A549 (cell line): Measurements from ENCODE around the gene CCDC63. TPM values are rescaled to one million over a fixed set of nuclear protein-coding genes. Genes with fewer than 3 reads are reported as not detected.

Experiments
- ATAC-seq, 2 experiments: fragments of 200-7000 bp in 1 of 2; fragments of >200 bp in 1 of 2; cut with Nextera tagmentation in 1 of 2; cut with Tn5 transposase in 1 of 2; 3 replicates each; pipeline versions ENCODE4 v1.8.0 to v1.9.1; 2018 to 2020; ENCODE audit warnings: mild to moderate bottlenecking in 1 of 2, moderate library complexity in 1 of 2
- CTCF ChIA-PET: fragments of 300-600 bp; sonication (Branson Sonifier 250); formaldehyde crosslinking; extraction: SDS; loops from one replicate; lab custom pipeline; 2021; ENCODE audit warnings: antibody characterized with exemption, inconsistent platforms; lab: Yijun Ruan, JAX
- POLR2A ChIA-PET: fragments of 350-600 bp; formaldehyde crosslinking; extraction: SDS; loops from one replicate; lab custom pipeline; 2021; ENCODE audit warnings: antibody characterized with exemption, inconsistent platforms; lab: Yijun Ruan, JAX
- DNase-seq, 2 experiments: peaks; one replicate each; pipeline versions ENCODE4 v3.0.0 to v3.0.0-alpha.2; 2011 to 2016; ENCODE audit warnings: low read depth in 1 of 2, low spot score in 1 of 2
- FAIRE-seq: peaks from 2 replicates; lab custom pipeline; 2011; peaks lifted over from hg19 to GRCh38; lab: Jason Lieb, UNC
- H3K27ac ChIP-seq, 2 experiments: fragments of >200 bp; sonication (Bioruptor Twin); formaldehyde crosslinking; 3 replicates each; pipeline ENCODE4 v1.5.1; 2016 to 2017
- H3K4me1 ChIP-seq: fragments of >200 bp; sonication (Bioruptor Twin); formaldehyde crosslinking; 3 replicates; pipeline ENCODE4 v1.6.1; 2016
- H3K4me2 ChIP-seq: fragments of >200 bp; sonication (Bioruptor Twin); formaldehyde crosslinking; 3 replicates; pipeline ENCODE4 v1.6.1; 2016
- H3K4me3 ChIP-seq: fragments of >200 bp; sonication (Bioruptor Twin); formaldehyde crosslinking; 3 replicates; pipeline ENCODE4 v1.5.1; 2016
- H3K9me3 ChIP-seq: fragments of >200 bp; sonication (Bioruptor Twin); formaldehyde crosslinking; 3 replicates; pipeline ENCODE4 v1.6.1; 2016
- CBX2 ChIP-seq: fragments of 200-600 bp; sonication (generic); IDR thresholded peaks from 2 replicates; pipeline ENCODE4 v1.6.1; 2016; ENCODE audit warnings: low read depth, mild to moderate bottlenecking, borderline replicate concordance
- CBX8 ChIP-seq: fragments of 200-600 bp; sonication (generic); IDR thresholded peaks from 2 replicates; pipeline ENCODE4 v1.6.1; 2016
- CEBPB ChIP-seq, 2 experiments: fragments of >200 bp in 1 of 2; sonication (Bioruptor Twin) in 1 of 2; formaldehyde crosslinking in 1 of 2; IDR thresholded peaks; 2 replicates each; pipeline ENCODE4 v1.6.1; 2012 to 2016
- CHD4 ChIP-seq: fragments of 200-600 bp; sonication (generic); IDR thresholded peaks from 2 replicates; pipeline ENCODE4 v1.6.1; 2016; ENCODE audit warnings: antibody characterized with exemption, mild to moderate bottlenecking, borderline replicate concordance
- EHMT2 ChIP-seq: fragments of 200-600 bp; sonication (generic); IDR thresholded peaks from 2 replicates; pipeline ENCODE4 v1.6.1; 2016; ENCODE audit warnings: antibody characterized with exemption, low read depth, mild to moderate bottlenecking, moderate library complexity
- FOSB ChIP-seq: fragments of 250-450 bp; sonication (Bioruptor Pico); IDR thresholded peaks from 2 replicates; pipeline ENCODE4 v1.5.0; 2020; ENCODE audit warnings: mild to moderate bottlenecking, moderate library complexity
- GATA3 ChIP-seq: IDR thresholded peaks from 2 replicates; pipeline ENCODE4 v1.6.1; 2012; ENCODE audit warnings: borderline replicate concordance
- HOXA7 ChIP-seq: fragments of 250-450 bp; sonication (Bioruptor Pico); IDR thresholded peaks from 2 replicates; pipeline ENCODE4 v1.5.0; 2020; ENCODE audit warnings: mild to moderate bottlenecking, moderate library complexity
- KDM1A ChIP-seq: fragments of 200-600 bp; sonication (generic); IDR thresholded peaks from 2 replicates; pipeline ENCODE4 v1.6.1; 2016; ENCODE audit warnings: low read depth, mild to moderate bottlenecking
- MAZ ChIP-seq: fragments of 150-350 bp; IDR thresholded peaks from 2 replicates; pipeline ENCODE4 v1.6.1; 2014; ENCODE audit warnings: antibody characterized with exemption, low read depth, low read length, borderline replicate concordance
- NFE2L2 ChIP-seq: fragments of 150-350 bp; conservative IDR thresholded peaks from 2 replicates; pipeline ENCODE4 v1.6.1; 2014; ENCODE audit warnings: low read length
- NPAS2 ChIP-seq: fragments of 250-450 bp; sonication (Bioruptor Pico); IDR thresholded peaks from 2 replicates; pipeline ENCODE4 v1.8.0; 2022; ENCODE audit warnings: mild to moderate bottlenecking, moderate library complexity, borderline replicate concordance
- NR3C1 ChIP-seq: fragments of >200 bp; sonication (Bioruptor Twin); formaldehyde crosslinking; IDR thresholded peaks from 3 replicates; pipeline ENCODE4 v1.6.1; 2017
- PHF8 ChIP-seq: fragments of 200-600 bp; sonication (generic); IDR thresholded peaks from 2 replicates; pipeline ENCODE4 v1.6.1; 2016; ENCODE audit warnings: low read depth, mild to moderate bottlenecking, antibody characterized with exemption, moderate library complexity, borderline replicate concordance
- POLR2AphosphoS2 ChIP-seq: conservative IDR thresholded peaks from 2 replicates; pipeline ENCODE4 v1.6.1; 2012; ENCODE audit warnings: low read length, improper control_type of control experiment, inconsistent platforms
- RFX5 ChIP-seq: fragments of 450-650 bp; IDR thresholded peaks from 2 replicates; pipeline ENCODE4 v1.7.1; 2014; ENCODE audit warnings: antibody characterized with exemption, mild to moderate bottlenecking, moderate library complexity
- ZC3H11A ChIP-seq: fragments of 450-650 bp; IDR thresholded peaks from 2 replicates; pipeline ENCODE4 v1.6.1; 2014; ENCODE audit warnings: antibody characterized with exemption, mild to moderate bottlenecking
- ZFP36 ChIP-seq: fragments of 450-650 bp; IDR thresholded peaks from 2 replicates; pipeline ENCODE4 v1.6.1; 2014; ENCODE audit warnings: borderline replicate concordance; ENCODE audit not compliant: partially characterized antibody
- WGBS: methylation state at CpG from one replicate; pipeline ENCODE4 v1.1.6; 2017; ENCODE audit errors: missing lambda C conversion rate; 5-methylcytosine and 5-hydroxymethylcytosine counted together
- polyA plus RNA-seq, 4 experiments: library from polyadenylated mRNA; depleted of rRNA in 3 of 4; stranded (reverse); fragments of >200 nt; fragmentation: RNase III in 1 of 4; extraction: RNeasy Plus Mini Kit Qiagen cat#74134 plus additional on column Dnase treatment in 1 of 4; gene quantifications; 2 replicates in 3 of 4; 3 replicates in 1 of 4; pipeline ENCODE4 v1.2.3, GENCODE V29; 2011 to 2017
- TF ChIP-seq, protein P1 (sequence below): fragments of >200 bp; sonication (Bioruptor Twin); formaldehyde crosslinking; IDR thresholded peaks from 3 replicates; pipeline ENCODE4 v1.5.1; 2016
- TF ChIP-seq, protein P2 (sequence below): fragments of 200-600 bp; sonication (generic); IDR thresholded peaks from 2 replicates; pipeline ENCODE4 v1.6.1; 2016; ENCODE audit warnings: antibody characterized with exemption, mild to moderate bottlenecking, moderate library complexity
- TF ChIP-seq, protein P3 (sequence below): fragments of 250-450 bp; sonication (Bioruptor Pico); IDR thresholded peaks from 2 replicates; pipeline ENCODE4 v1.5.0; 2020; ENCODE audit warnings: low read depth, mild to moderate bottlenecking, moderate library complexity
- TF ChIP-seq, protein P4 (sequence below): fragments of 450-650 bp; IDR thresholded peaks from 2 replicates; pipeline ENCODE4 v1.6.1; 2014; ENCODE audit warnings: antibody characterized with exemption

The CCDC63 gene
- polyA plus RNA-seq, 2 of the 4 experiments (the other 2 are of a cell fraction), result 0.04 TPM; not detected in 1

DNA sequence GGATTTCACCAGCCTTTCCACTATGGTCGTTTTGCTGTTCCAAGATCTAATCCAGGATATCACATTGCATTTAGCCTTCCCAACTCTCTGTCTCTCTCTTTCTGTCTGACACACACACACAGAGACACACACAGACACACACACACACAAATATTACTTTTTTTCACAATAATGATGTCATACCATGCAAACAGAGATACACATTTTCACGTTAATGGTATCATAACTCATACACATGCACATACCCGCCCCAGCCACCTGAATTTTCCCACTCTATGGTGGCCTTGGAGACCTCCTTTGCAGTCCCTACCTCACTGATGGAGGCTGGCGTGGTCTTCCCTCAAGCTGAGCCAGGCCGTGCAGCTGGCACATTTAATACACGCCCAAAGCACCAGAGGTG is 80.8 kb downstream of the CCDC63 start:
- no peak for DNase-seq
- ChIA-PET CTCF (interaction anchor here (2.6 kb wide), 1 partner anchor 32 kb away, joined by 10 read pairs; no protein-coding TSS in a partner anchor), POLR2A (no interaction called here)
- peaks cover 8% of the 10 kb centered on the region; the same call in 2 of the 3 replicates for H3K4me1 ChIP-seq
- no peak overlapping the region for H3K27ac ChIP-seq
- WGBS, result 53% methylated on average over 6 of the region's 6 CpGs
- FAIRE-seq, result no peak
- TF ChIP-seq CBX8 (no peak), ZFP36 (no peak), CHD4 (no peak), EHMT2 (no peak), PHF8 (no peak), NR3C1 (no peak), CEBPB (IDR thresholded peaks at IDR 0.05) (no peak), KDM1A (no peak), FOSB (no peak), MAZ (no peak), GATA3 (no peak)
- TF ChIP-seq, protein P1, sequence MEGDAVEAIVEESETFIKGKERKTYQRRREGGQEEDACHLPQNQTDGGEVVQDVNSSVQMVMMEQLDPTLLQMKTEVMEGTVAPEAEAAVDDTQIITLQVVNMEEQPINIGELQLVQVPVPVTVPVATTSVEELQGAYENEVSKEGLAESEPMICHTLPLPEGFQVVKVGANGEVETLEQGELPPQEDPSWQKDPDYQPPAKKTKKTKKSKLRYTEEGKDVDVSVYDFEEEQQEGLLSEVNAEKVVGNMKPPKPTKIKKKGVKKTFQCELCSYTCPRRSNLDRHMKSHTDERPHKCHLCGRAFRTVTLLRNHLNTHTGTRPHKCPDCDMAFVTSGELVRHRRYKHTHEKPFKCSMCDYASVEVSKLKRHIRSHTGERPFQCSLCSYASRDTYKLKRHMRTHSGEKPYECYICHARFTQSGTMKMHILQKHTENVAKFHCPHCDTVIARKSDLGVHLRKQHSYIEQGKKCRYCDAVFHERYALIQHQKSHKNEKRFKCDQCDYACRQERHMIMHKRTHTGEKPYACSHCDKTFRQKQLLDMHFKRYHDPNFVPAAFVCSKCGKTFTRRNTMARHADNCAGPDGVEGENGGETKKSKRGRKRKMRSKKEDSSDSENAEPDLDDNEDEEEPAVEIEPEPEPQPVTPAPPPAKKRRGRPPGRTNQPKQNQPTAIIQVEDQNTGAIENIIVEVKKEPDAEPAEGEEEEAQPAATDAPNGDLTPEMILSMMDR, result no peak
- TF ChIP-seq, protein P2, sequence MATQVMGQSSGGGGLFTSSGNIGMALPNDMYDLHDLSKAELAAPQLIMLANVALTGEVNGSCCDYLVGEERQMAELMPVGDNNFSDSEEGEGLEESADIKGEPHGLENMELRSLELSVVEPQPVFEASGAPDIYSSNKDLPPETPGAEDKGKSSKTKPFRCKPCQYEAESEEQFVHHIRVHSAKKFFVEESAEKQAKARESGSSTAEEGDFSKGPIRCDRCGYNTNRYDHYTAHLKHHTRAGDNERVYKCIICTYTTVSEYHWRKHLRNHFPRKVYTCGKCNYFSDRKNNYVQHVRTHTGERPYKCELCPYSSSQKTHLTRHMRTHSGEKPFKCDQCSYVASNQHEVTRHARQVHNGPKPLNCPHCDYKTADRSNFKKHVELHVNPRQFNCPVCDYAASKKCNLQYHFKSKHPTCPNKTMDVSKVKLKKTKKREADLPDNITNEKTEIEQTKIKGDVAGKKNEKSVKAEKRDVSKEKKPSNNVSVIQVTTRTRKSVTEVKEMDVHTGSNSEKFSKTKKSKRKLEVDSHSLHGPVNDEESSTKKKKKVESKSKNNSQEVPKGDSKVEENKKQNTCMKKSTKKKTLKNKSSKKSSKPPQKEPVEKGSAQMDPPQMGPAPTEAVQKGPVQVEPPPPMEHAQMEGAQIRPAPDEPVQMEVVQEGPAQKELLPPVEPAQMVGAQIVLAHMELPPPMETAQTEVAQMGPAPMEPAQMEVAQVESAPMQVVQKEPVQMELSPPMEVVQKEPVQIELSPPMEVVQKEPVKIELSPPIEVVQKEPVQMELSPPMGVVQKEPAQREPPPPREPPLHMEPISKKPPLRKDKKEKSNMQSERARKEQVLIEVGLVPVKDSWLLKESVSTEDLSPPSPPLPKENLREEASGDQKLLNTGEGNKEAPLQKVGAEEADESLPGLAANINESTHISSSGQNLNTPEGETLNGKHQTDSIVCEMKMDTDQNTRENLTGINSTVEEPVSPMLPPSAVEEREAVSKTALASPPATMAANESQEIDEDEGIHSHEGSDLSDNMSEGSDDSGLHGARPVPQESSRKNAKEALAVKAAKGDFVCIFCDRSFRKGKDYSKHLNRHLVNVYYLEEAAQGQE, result no peak
- TF ChIP-seq, protein P3, sequence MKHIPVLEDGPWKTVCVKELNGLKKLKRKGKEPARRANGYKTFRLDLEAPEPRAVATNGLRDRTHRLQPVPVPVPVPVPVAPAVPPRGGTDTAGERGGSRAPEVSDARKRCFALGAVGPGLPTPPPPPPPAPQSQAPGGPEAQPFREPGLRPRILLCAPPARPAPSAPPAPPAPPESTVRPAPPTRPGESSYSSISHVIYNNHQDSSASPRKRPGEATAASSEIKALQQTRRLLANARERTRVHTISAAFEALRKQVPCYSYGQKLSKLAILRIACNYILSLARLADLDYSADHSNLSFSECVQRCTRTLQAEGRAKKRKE (CRISPR knock-in tag), result no peak
- no peaks in the 10 kb centered on the region for H3K9me3 ChIP-seq
- no peak for ATAC-seq
- no peak overlapping the region for H3K4me2 ChIP-seq
- no peak overlapping the region for H3K4me3 ChIP-seq

DNA sequence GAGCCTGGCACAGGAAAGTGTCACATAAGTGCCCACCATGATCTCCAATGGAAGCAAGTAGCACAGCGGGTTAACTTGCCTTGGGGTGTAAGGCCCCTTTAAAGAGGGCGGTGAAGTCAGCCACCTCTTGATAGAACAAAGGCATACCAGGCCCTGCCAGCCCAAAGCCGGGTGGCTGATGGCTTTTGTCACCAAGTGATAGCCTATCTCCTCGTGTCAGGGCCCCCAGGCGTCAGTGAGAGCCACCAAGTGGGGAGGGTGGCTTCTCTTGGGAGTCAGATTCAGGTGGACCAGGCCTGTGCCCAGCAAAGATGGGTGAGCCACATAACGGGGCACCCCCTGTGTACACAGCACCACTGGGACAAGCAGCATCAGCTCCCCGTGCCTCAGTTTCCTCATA is 81.9 kb downstream of the CCDC63 start:
- DNase-seq (no peak), FAIRE-seq (no peak), ATAC-seq (no peak)
- ChIA-PET POLR2A (interaction anchor here (0.5 kb wide), 1 partner anchor 86 kb away, joined by 4 read pairs; no protein-coding TSS in a partner anchor), CTCF (interaction anchor here (0.9 to 2.6 kb wide), 2 partner anchors 12 to 34 kb away, joined by 3 to 10 read pairs; no protein-coding TSS in a partner anchor)
- TF ChIP-seq FOSB, result no peak
- no peak for TF ChIP-seq NFE2L2
- TF ChIP-seq, protein P4, sequence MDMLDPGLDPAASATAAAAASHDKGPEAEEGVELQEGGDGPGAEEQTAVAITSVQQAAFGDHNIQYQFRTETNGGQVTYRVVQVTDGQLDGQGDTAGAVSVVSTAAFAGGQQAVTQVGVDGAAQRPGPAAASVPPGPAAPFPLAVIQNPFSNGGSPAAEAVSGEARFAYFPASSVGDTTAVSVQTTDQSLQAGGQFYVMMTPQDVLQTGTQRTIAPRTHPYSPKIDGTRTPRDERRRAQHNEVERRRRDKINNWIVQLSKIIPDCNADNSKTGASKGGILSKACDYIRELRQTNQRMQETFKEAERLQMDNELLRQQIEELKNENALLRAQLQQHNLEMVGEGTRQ, result no peak
- no peak for TF ChIP-seq HOXA7
- no peak for TF ChIP-seq CBX2
- no peak for TF ChIP-seq ZC3H11A
- no peak for TF ChIP-seq EHMT2
- no peak for TF ChIP-seq NPAS2 (CRISPR knock-in tag)
- no peak for TF ChIP-seq RFX5
- no peak for TF ChIP-seq POLR2AphosphoS2
- H3K27ac ChIP-seq, result no peak overlapping the region
- 54% methylated on average over 6 of the region's 7 CpGs for WGBS
- H3K4me1 ChIP-seq, result peaks cover 10% of the 10 kb centered on the region
- no peak overlapping the region for H3K4me2 ChIP-seq
- no peak overlapping the region for H3K4me3 ChIP-seq
- no peaks in the 10 kb centered on the region for H3K9me3 ChIP-seq
